Measurements from ENCODE around the gene NYAP1.

NYAP1 gene

GRCh38 chr7:100515072-100515532 is 31.4 kb downstream of the NYAP1 start:
- DNase-seq: no peak
- H3K4me1 ChIP-seq (ENCODE audit: control insufficient read depth in 1 of 2, insufficient read depth in 2 of 2, low read length in 2 of 2): no peaks in the 10 kb centered on the region
- H3K9ac ChIP-seq (ENCODE audit: low read length): no peak overlapping the region
- H3K18ac ChIP-seq (ENCODE audit: low read length): no peak overlapping the region
- H3K79me2 ChIP-seq (ENCODE audit: control insufficient read depth, insufficient read depth, low read length, poor library complexity): no peaks in the 10 kb centered on the region
- no peak overlapping the region for H2BK12ac ChIP-seq (ENCODE audit: low read length)
- H2AFZ ChIP-seq (ENCODE audit: insufficient read depth, low read length, poor library complexity): no peak overlapping the region
- H2BK5ac ChIP-seq (ENCODE audit: low read depth, low read length, poor library complexity): no peak overlapping the region
- no peak overlapping the region for H4K8ac ChIP-seq (ENCODE audit: low read depth, low read length)
- H3K23ac ChIP-seq (ENCODE audit: low read length): no peak overlapping the region
- no peak overlapping the region for H4K91ac ChIP-seq (ENCODE audit: low read depth, low read length)
- H3K27ac ChIP-seq (ENCODE audit: low read depth, low read length): no peak overlapping the region
- no peak overlapping the region for H3K14ac ChIP-seq (ENCODE audit: low read length)
- H3K36me3 ChIP-seq (ENCODE audit: control insufficient read depth in 1 of 2, insufficient read depth in 2 of 2, low read length in 2 of 2): no peaks in the 10 kb centered on the region
- no peaks in the 10 kb centered on the region for H3K79me1 ChIP-seq (ENCODE audit: low read length)
- no peak overlapping the region for H3K4me2 ChIP-seq (ENCODE audit: low read length)
- H3K4me3 ChIP-seq (ENCODE audit: low read depth, low read length): no peak overlapping the region
- no CpG with 5 or more reads among the region's 2 CpGs for WGBS (ENCODE audit: extremely low coverage, insufficient coverage, insufficient read length)
- H2BK120ac ChIP-seq (ENCODE audit: insufficient read depth, low read length, poor library complexity): no peak overlapping the region
- no peaks in the 10 kb centered on the region for H3K27me3 ChIP-seq (ENCODE audit: insufficient read depth, low read length)
- no peak overlapping the region for H2AK5ac ChIP-seq (ENCODE audit: low read length)
- H3K4ac ChIP-seq (ENCODE audit: low read depth, low read length): no peak overlapping the region
- H4K12ac ChIP-seq (ENCODE audit: low read depth, low read length): no peak overlapping the region
- H3K9me3 ChIP-seq (ENCODE audit: insufficient read depth, low read depth, low read length): peaks cover 1% of the 10 kb centered on the region

- no peaks in the 10 kb centered on the region for H3K27me3 ChIP-seq (ENCODE audit: insufficient read depth, low read length)
- H2AFZ ChIP-seq (ENCODE audit: insufficient read depth, low read length, poor library complexity): no peak overlapping the region
- H3K4me3 ChIP-seq (ENCODE audit: low read depth, low read length): no peak overlapping the region
- DNase-seq: no peak
- H3K18ac ChIP-seq (ENCODE audit: low read length): no peak overlapping the region
- H2BK120ac ChIP-seq (ENCODE audit: insufficient read depth, low read length, poor library complexity): no peak overlapping the region
- no peaks in the 10 kb centered on the region for H3K36me3 ChIP-seq (ENCODE audit: control insufficient read depth in 1 of 2, insufficient read depth in 2 of 2, low read length in 2 of 2)
- no peak overlapping the region for H3K9ac ChIP-seq (ENCODE audit: low read length)
- no peaks in the 10 kb centered on the region for H3K4me1 ChIP-seq (ENCODE audit: control insufficient read depth in 1 of 2, insufficient read depth in 2 of 2, low read length in 2 of 2)
- H3K79me2 ChIP-seq (ENCODE audit: control insufficient read depth, insufficient read depth, low read length, poor library complexity): no peaks in the 10 kb centered on the region
- WGBS (ENCODE audit: extremely low coverage, insufficient coverage, insufficient read length): no CpG with 5 or more reads among the region's 4 CpGs
- no peak overlapping the region for H4K8ac ChIP-seq (ENCODE audit: low read depth, low read length)
- H3K79me1 ChIP-seq (ENCODE audit: low read length): no peaks in the 10 kb centered on the region
- no peak overlapping the region for H3K23ac ChIP-seq (ENCODE audit: low read length)
- H3K9me3 ChIP-seq (ENCODE audit: insufficient read depth, low read depth, low read length): peaks cover 1% of the 10 kb centered on the region
- no peak overlapping the region for H3K4me2 ChIP-seq (ENCODE audit: low read length)
- H2BK5ac ChIP-seq (ENCODE audit: low read depth, low read length, poor library complexity): no peak overlapping the region
- no peak overlapping the region for H3K27ac ChIP-seq (ENCODE audit: low read depth, low read length)
- H3K14ac ChIP-seq (ENCODE audit: low read length): no peak overlapping the region
- no peak overlapping the region for H3K4ac ChIP-seq (ENCODE audit: low read depth, low read length)
- no peak overlapping the region for H2AK5ac ChIP-seq (ENCODE audit: low read length)
- H2BK12ac ChIP-seq (ENCODE audit: low read length): no peak overlapping the region
- no peak overlapping the region for H4K91ac ChIP-seq (ENCODE audit: low read depth, low read length)
- H4K12ac ChIP-seq (ENCODE audit: low read depth, low read length): no peak overlapping the region
These were observed 32.5 kb downstream of the NYAP1 start for GRCh38 chr7:100516135-100516812.

- no peak overlapping the region for H4K91ac ChIP-seq (ENCODE audit: low read depth, low read length)
- no peaks in the 10 kb centered on the region for H3K27me3 ChIP-seq (ENCODE audit: insufficient read depth, low read length)
- DNase-seq: no peak
- no peak overlapping the region for H3K18ac ChIP-seq (ENCODE audit: low read length)
- no peak overlapping the region for H2BK5ac ChIP-seq (ENCODE audit: low read depth, low read length, poor library complexity)
- H3K4me1 ChIP-seq (ENCODE audit: control insufficient read depth in 1 of 2, insufficient read depth in 2 of 2, low read length in 2 of 2): no peaks in the 10 kb centered on the region
- WGBS (ENCODE audit: extremely low coverage, insufficient coverage, insufficient read length): no CpG with 5 or more reads among the region's 2 CpGs
- no peak overlapping the region for H3K27ac ChIP-seq (ENCODE audit: low read depth, low read length)
- no peak overlapping the region for H2AFZ ChIP-seq (ENCODE audit: insufficient read depth, low read length, poor library complexity)
- H4K12ac ChIP-seq (ENCODE audit: low read depth, low read length): no peak overlapping the region
- H3K14ac ChIP-seq (ENCODE audit: low read length): no peak overlapping the region
- H3K4ac ChIP-seq (ENCODE audit: low read depth, low read length): no peak overlapping the region
- H3K4me3 ChIP-seq (ENCODE audit: low read depth, low read length): no peak overlapping the region
- no peak overlapping the region for H2AK5ac ChIP-seq (ENCODE audit: low read length)
- H3K9ac ChIP-seq (ENCODE audit: low read length): no peak overlapping the region
- no peak overlapping the region for H2BK12ac ChIP-seq (ENCODE audit: low read length)
- no peak overlapping the region for H4K8ac ChIP-seq (ENCODE audit: low read depth, low read length)
- no peak overlapping the region for H3K4me2 ChIP-seq (ENCODE audit: low read length)
- H3K36me3 ChIP-seq (ENCODE audit: control insufficient read depth in 1 of 2, insufficient read depth in 2 of 2, low read length in 2 of 2): no peaks in the 10 kb centered on the region
- H2BK120ac ChIP-seq (ENCODE audit: insufficient read depth, low read length, poor library complexity): no peak overlapping the region
- no peak overlapping the region for H3K23ac ChIP-seq (ENCODE audit: low read length)
- no peaks in the 10 kb centered on the region for H3K79me2 ChIP-seq (ENCODE audit: control insufficient read depth, insufficient read depth, low read length, poor library complexity)
- no peaks in the 10 kb centered on the region for H3K79me1 ChIP-seq (ENCODE audit: low read length)
- no peaks in the 10 kb centered on the region for H3K9me3 ChIP-seq (ENCODE audit: insufficient read depth, low read depth, low read length)
These were observed 33.6 kb downstream of the NYAP1 start for GRCh38 chr7:100517305-100517704.

DNA sequence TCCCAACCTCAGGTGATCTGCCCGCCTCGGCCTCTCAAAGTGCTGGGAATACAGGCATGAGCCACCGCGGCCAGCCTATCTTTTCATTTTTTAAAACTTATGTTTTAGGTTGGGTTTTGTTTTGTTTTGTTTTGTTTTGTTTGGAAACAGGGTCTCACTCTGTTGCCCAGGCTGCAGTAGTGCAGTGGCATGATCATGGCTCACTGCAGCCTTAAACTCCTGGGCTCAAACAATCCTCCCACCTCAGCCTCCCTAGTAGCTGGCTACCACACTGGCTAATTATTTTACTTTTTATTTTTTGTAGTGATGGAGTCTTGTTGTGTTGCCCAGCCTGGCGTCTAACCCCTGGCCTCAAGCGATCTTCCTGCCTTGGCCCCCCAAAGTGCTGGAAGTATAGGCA is 35.9 kb downstream of the NYAP1 start:
- Histone ChIP-seq H4K12ac (ENCODE audit: low read depth, low read length) (no peak overlapping the region), H2AK5ac (ENCODE audit: low read length) (no peak overlapping the region), H3K27me3 (ENCODE audit: insufficient read depth, low read length) (no peaks in the 10 kb centered on the region), H3K27ac (ENCODE audit: low read depth, low read length) (no peak overlapping the region), H3K23ac (ENCODE audit: low read length) (no peak overlapping the region), H3K36me3 (ENCODE audit: control insufficient read depth in 1 of 2, insufficient read depth in 2 of 2, low read length in 2 of 2) (no peaks in the 10 kb centered on the region), H3K79me1 (ENCODE audit: low read length) (no peaks in the 10 kb centered on the region), H3K4ac (ENCODE audit: low read depth, low read length) (no peak overlapping the region), H4K8ac (ENCODE audit: low read depth, low read length) (no peak overlapping the region), H3K18ac (ENCODE audit: low read length) (no peak overlapping the region), H3K4me1 (ENCODE audit: control insufficient read depth in 1 of 2, insufficient read depth in 2 of 2, low read length in 2 of 2) (no peaks in the 10 kb centered on the region), H3K9me3 (ENCODE audit: insufficient read depth, low read depth, low read length) (peaks cover 2% of the 10 kb centered on the region), H3K9ac (ENCODE audit: low read length) (no peak overlapping the region), H3K14ac (ENCODE audit: low read length) (no peak overlapping the region), H3K4me2 (ENCODE audit: low read length) (no peak overlapping the region), H2BK120ac (ENCODE audit: insufficient read depth, low read length, poor library complexity) (no peak overlapping the region), H2BK5ac (ENCODE audit: low read depth, low read length, poor library complexity) (no peak overlapping the region), H4K91ac (ENCODE audit: low read depth, low read length) (no peak overlapping the region), H2BK12ac (ENCODE audit: low read length) (no peak overlapping the region), H3K4me3 (ENCODE audit: low read depth, low read length) (no peak overlapping the region), H3K79me2 (ENCODE audit: control insufficient read depth, insufficient read depth, low read length, poor library complexity) (no peaks in the 10 kb centered on the region), H2AFZ (ENCODE audit: insufficient read depth, low read length, poor library complexity) (no peak overlapping the region)
- no CpG with 5 or more reads among the region's 6 CpGs for WGBS (ENCODE audit: extremely low coverage, insufficient coverage, insufficient read length)
- no peak for DNase-seq

Data from trophoblast cell (in vitro differentiated cells and primary cell).